ENCODE data around the gene MUC13.
A peak's percentile ranks its signal among the peaks of the same experiment; 100 is the strongest.

MUC13 gene

DNA sequence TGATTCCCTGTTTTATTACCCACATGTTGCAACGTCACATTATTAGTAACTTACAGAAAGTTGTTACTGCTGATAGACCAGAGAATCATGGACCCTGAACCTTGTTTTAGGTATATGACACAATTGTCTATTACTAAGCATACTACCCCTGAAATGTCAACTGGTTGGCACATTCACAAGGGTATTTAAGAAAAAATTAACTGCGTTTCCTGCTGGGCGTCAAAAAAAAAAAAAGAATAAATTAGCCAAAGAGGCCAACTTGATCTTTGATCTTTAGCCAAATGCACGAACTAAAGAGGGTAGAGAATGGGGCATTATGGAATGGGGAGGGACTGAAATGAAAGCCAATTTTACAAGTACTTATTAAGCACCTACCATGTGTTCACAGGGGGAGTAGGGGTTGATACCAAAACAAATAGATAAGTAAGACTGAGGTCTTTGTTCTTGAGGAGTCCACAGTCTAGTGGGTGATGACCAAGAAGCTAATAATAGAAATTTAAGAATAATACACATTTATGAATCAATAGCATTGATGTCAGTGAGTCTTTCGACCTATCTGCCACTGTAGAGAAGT lies 17.8 kb upstream of the MUC13 start:
- in situ Hi-C loops (cut with HindIII; ENCODE audit: low pct_ligation_motif_present, low pct_unique_long_range_greater_than_20kb, low sequenced_read_pairs), result no loop called here
- no peak for DNase-seq

DNA sequence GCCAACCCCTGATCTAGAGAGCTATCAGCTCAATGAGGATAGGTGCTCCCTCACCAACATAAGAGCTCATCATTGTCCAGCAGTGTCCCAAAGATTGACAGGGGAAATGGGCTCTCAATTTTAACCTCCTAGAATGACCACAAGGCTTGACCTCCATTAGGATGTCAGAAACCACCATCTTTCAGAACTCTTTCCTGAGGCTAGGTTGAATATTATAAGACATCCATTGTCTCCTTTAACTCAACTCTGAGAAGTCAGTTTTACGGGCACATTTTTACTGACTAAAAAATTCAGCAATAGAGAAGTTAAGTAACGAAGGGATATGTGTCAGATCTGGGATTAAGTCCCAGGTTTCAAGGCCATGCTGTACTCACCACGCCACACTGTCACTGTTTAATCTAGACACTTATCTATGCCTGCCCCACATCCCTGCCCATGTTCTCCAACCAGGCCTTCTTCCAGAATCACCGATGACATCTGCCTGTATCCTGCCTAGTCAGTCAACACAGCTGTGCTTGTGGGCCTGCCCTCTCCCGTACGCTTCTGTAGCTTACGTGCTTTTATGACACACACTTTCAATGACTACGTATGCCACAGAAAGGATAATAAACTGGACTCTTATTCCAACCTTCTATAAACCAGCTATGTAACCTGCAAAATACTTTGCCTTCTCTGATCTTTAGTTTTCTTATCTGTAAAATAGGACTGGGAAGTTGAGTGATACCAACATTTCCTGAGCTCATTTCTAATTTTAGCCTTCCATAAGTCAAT lies 17.1 kb upstream of the MUC13 start:
- in situ Hi-C loops (cut with HindIII; ENCODE audit: low pct_ligation_motif_present, low pct_unique_long_range_greater_than_20kb, low sequenced_read_pairs), result no loop called here
- DNase-seq, result no peak

DNA sequence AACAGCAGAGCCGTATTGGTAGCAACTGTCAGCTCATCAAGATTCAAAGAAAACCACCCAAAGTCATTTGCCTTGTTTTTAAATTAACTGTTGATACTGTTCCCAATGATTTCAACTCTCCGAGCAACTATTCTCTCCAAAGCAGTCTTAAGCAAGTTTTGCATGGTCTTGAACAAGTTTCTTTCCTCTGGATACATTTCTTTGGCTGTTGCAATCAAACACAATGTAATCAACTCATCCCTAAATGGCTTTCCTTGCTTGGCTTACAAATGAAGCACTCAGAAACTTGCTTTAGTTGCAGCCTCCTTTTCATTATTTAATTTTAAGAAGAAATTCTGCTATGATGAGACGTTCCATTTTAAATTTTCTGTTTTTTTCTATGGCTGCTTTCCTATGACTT lies 15.5 kb upstream of the MUC13 start:
- no peak for DNase-seq
- in situ Hi-C loops (cut with HindIII; ENCODE audit: low pct_ligation_motif_present, low pct_unique_long_range_greater_than_20kb, low sequenced_read_pairs), result no loop called here

DNA sequence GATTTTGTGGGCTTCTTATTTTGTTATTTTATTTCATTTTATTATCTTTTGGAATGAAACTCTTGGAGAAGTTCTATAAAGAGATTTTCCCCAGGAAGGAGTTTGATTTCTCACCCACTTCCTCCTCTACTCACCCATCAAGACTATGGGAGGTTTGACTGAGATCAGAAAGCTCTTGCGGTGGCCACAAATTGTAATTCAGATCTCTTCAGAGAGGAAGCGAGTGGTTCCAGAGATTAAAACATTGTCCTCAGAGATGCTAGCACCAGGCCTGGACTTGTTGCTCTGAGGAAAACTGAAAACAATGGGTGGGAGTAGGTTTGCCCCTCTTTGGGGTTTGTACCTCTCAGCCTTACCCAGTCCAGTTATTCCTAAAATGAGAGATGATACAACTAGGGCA lies 8.1 kb upstream of the MUC13 start:
- in situ Hi-C loops (cut with HindIII; ENCODE audit: low pct_ligation_motif_present, low pct_unique_long_range_greater_than_20kb, low sequenced_read_pairs), result no loop called here
- no peak for DNase-seq

DNA sequence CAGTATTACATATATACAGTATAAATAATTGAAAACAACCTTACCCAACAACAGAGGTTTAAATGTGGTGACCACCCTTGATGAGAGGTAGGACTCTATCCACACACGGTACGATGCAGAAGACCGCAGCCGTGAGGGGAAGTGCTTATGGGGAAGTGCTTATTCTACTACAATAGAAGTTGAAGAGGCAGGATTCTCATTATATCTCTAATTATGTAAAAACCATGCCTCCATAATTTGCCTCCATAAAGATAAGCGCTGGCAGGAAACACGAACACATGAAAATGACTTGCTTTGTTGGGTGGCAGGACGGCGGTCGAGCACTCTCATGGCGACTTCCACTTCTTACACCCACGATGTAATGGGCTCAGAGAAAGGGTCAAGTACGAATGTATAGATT lies 7.2 kb upstream of the MUC13 start:
- in situ Hi-C loops (cut with HindIII; ENCODE audit: low pct_ligation_motif_present, low pct_unique_long_range_greater_than_20kb, low sequenced_read_pairs), result no loop called here
- DNase-seq, result no peak

DNA sequence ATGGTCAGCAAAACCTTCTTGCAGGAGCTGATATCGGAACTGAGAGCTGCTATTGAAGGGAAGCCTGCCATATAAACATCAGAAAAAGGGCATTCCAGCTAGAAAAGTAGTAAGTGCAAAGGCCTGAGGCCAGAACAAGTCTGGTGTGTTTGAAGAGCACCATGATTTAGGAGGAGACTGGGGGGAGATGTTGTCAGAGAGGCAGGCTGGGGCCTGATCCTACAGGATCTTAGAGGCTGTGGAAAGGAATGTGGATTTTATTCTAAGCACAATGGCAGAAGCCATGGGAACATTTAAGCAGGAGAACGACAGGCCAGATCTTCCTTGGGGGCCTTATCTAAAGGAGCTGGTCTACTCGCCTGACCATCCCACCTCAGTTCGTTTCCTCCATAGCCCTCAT lies 5.1 kb upstream of the MUC13 start:
- in situ Hi-C loops (cut with HindIII; ENCODE audit: low pct_ligation_motif_present, low pct_unique_long_range_greater_than_20kb, low sequenced_read_pairs), result no loop called here
- no peak for DNase-seq

DNA sequence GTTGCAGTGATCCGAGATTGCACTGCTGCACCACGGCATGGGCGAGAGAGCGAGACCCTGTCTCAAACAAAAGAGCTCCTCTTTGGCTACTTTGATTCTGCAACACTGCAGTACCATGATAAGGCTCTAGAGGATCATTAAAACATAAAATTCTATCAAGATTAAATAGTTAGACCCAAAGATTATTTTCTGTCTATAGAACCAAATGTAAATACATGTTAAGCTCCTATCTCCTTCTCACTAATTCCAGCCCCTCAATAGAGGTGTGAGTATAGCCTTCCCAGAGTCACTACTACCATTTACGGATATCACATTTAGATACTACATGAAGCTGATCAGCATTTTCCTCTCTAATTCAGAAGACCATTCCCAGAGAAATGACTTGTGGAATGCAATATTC lies 4.3 kb upstream of the MUC13 start:
- in situ Hi-C loops (cut with HindIII; ENCODE audit: low pct_ligation_motif_present, low pct_unique_long_range_greater_than_20kb, low sequenced_read_pairs), result no loop called here
- DNase-seq, result no peak

DNA sequence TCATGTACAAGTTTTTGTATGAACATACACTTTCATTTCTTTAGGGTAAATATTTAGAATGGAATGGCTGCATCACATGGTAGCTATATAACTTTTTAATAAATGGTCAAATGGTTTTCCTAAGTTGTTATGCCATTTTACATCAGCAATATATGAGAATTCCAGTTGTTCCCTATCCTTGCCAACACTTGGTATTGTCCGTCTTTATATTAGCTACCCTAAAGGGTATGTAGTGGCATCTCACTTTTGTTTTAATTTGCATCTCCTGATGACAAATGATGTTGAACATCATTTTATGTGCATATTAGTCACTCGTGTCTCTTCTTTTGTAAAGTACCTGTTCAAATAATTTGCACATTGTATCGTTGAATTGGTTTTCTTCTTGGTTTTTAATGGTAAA lies 2.5 kb upstream of the MUC13 start:
- no peak for DNase-seq
- in situ Hi-C loops (cut with HindIII; ENCODE audit: low pct_ligation_motif_present, low pct_unique_long_range_greater_than_20kb, low sequenced_read_pairs), result no loop called here

DNA sequence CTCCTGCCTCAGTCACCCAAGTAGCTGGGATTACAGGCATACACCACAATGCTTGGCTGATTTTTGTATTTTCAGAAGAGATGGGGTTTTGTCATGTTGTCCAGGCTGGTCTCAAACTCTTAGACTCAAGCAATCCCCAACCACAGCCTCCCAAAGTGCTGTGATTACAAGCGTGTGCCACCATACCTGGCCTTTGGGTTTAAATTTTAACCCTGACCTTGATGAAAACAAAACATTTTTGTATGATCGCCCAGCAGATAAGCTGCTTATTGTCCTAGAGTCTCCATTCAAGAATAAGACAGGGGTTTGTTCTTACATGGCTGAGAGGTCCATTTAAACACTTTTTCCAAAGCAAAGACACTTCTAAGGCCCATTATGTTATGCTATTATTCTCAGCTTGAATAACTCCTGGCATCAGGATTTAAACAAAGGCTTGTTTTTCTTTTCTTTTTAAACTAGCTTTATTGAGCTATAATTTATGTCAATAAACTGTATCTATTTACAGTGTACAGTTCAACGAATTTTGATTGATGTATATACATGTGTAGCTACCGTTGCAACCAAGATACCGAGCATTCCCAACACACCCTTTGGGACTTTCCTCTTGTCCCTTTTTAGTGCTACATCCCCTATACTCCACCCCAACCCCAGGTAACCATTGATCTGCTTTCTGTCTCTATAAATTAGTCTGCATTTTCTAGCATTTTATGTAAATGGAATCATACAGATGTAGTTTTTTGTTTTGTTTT lies 1.4 kb upstream of the MUC13 start:
- DNase-seq, result no peak
- in situ Hi-C loops (cut with HindIII; ENCODE audit: low pct_ligation_motif_present, low pct_unique_long_range_greater_than_20kb, low sequenced_read_pairs), result no loop called here

DNA sequence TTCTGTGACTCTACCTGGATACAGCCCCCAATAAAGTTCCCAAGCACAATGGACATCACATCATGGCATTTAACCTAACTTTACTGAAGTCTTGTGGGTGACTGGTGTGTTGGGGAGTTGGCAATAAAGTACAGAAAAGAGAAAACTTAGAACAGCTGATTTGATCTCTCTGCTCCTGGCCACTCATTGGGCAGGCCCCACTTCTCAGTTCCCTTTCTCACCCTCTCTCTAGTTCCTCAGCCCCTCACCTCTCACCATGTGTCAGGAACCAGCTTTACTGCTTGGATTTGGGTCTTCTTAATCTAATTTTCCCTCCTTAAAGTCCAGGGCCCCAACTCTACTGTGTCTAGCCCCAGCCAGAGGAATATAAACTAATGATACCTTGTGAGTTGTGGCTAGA lies 713 bp upstream of the MUC13 start:
- DNase-seq, result no peak
- in situ Hi-C loops (cut with HindIII; ENCODE audit: low pct_ligation_motif_present, low pct_unique_long_range_greater_than_20kb, low sequenced_read_pairs), result no loop called here

DNA sequence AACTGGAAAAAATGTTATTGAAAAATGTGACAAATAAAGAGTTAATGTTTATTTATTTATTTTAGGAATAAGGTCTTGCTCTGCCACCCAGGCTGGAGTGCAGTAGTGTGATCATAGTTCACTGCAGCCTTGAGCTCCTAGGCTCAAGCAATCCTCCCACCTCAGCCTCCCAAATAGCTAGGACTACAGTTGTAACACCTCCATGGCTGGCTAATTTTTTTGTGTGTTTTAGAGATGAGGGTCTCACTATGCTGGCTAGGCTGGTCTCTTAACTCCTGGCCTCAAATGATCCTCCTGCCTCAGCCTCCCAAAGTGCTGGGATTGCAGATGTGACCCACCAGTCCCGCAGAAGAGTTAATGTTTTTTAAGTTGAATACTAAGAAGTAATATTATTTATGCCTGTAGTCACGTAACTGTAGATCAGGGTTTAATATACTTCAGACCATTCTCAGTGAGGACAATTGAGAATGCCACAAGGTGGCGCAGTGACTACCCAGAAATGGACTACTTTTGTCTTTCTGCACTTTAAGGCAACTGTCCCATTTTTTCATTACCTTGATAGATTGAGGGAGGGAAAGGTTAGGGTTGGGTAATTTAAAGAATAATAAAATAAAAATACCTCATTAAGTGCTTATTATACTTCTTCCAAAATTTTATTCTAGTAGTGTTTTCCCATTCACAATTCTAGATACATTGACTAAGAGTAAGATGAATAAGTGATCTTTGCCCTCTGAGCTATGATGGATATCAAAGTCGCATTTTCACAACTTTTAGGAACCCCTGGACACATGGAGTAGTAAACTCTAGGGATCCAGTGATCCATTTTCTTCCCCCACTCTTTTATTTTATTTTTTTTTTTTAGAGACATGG lies 6.0 kb downstream of the MUC13 start:
- in situ Hi-C loops (cut with HindIII; ENCODE audit: low pct_ligation_motif_present, low pct_unique_long_range_greater_than_20kb, low sequenced_read_pairs), result no loop called here

DNA sequence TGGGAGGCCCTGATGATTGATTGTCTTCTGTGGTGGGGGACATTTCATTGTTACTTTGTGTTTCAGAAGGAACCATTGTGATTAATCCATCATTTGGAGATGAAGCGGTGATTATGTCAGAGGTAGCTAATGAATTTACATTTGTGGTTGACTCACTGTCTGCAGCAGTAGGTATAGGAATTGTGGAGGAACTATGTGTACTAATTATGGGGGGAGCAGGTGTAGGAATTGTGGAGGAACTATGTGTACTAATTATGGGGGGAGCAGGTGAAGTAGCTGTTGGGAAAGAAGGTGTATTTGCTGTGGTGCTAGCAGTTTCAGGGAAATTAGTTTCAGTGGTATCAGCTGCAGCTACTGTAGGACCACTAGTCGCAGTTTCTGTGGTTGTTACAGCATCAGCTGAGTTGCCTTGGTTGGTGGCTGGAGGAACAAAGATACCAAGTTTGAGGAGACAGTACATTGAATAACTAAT lies 6.9 kb downstream of the MUC13 start:
- in situ Hi-C loops (cut with HindIII; ENCODE audit: low pct_ligation_motif_present, low pct_unique_long_range_greater_than_20kb, low sequenced_read_pairs), result no loop called here
- no peak for DNase-seq

More for the DNA sequence above, 6.0 kb downstream of the MUC13 start:
- peak; percentile 65 for DNase-seq

DNA sequence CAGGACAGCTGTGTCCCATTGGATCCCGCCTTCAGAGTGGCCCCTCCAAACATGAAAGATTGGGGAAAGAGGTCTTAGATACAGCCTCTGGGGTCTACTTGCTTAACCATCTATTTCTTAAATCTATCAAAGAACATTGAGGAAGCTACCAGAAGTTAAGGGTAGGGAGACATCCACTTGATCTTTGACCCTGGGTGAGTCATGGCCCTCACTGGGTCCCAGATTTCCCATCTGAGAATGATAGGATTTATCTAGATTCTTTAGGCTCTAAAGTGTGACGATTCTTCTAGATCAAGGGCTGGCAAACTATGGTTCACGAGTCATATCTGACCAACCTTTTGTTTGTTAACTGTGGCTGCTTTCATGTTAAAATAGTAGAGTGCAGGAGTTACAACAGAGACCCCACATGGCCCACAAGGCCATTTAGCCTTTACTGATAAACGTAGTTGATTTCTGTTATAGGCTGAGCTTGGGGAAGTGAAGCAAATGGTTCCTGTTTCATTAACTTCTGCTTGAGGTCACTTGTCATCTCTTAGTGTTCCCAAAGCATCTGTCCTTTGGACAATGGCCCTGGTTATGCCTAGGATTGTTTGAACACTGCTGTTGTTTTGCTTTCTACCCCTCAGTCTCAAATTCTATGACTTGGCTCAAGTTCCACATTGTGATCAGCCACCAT lies 8.0 kb downstream of the MUC13 start:
- in situ Hi-C loops (cut with HindIII; ENCODE audit: low pct_ligation_motif_present, low pct_unique_long_range_greater_than_20kb, low sequenced_read_pairs), result no loop called here
- DNase-seq, result no peak

DNA sequence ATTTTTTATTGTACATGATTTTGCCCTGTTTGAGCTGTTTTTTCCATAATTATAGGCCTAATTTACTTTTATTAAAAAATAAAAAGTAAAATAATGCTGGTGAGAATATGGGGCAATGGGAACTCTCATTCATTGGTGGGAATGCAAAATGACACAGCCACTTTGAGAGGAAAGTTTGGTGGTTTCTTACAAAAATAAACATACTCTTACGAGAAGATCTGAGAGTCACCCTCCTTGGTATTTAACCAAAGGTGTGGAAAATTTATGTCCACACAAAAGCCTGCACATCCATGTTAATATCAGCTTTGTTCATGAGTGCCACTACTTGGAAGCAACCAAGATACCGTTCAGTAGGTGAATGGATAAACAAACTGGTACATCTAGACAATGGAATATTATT lies 9.8 kb downstream of the MUC13 start:
- DNase-seq, result no peak
- in situ Hi-C loops (cut with HindIII; ENCODE audit: low pct_ligation_motif_present, low pct_unique_long_range_greater_than_20kb, low sequenced_read_pairs), result no loop called here

DNA sequence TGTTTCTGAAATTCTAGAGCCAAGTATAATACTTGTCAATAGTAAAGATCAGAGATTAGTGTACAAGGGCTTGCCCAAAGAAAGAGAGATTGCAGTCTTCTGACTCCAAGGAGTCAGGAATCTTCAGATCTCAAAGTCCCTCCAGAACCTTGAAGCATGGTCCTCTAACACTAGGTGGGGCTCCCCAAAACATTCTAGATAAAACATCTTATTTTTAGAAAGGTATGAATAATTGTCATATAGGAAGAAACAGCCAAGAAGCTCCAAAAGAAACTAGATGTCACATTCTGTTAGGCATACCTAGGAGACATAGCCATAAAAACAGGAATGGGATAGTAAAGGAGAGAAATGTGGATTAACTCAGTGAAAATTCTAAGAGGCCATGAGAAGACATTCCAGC lies 10.7 kb downstream of the MUC13 start:
- in situ Hi-C loops (cut with HindIII; ENCODE audit: low pct_ligation_motif_present, low pct_unique_long_range_greater_than_20kb, low sequenced_read_pairs), result no loop called here
- DNase-seq, result no peak

DNA sequence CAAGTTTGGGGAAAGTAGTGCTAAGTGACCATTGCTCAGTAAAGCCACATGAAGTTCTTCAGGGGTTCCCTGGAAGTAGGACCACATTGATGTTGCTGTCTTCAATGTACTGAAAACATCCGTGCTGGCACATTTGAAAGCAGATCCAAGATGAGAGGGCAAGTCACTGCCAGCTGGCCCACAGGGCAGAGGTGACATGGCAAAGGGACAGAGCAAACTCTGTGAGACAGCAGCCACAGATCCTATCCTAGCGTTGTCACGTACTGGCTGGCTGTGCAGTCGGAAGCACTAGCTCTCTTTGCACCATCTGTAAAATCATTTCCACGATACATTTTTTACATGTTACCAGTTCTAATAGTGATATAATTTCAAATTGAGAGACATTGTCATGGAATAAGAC lies 13.8 kb downstream of the MUC13 start:
- in situ Hi-C loops (cut with HindIII; ENCODE audit: low pct_ligation_motif_present, low pct_unique_long_range_greater_than_20kb, low sequenced_read_pairs), result no loop called here
- no peak for DNase-seq

DNA sequence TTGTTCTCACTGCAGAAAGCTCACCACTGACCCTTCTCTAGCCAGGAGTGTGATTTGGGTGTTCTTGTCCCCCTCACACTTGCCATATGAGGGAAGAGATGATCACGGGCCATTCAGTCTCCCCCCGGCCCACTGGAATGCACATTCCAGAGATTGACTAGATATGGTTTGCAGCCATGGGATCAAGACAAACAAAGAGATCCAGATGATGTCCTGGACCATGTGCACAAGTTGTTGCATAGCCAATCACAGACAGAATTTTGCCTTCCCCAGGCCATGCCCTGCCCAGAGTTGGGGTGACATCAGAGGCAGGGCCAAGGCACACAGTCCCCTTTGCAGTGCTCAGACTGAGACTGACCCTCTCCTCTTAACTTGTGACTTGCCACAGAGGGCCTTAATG lies 14.8 kb downstream of the MUC13 start:
- in situ Hi-C loops (cut with HindIII; ENCODE audit: low pct_ligation_motif_present, low pct_unique_long_range_greater_than_20kb, low sequenced_read_pairs), result no loop called here
- no peak for DNase-seq

DNA sequence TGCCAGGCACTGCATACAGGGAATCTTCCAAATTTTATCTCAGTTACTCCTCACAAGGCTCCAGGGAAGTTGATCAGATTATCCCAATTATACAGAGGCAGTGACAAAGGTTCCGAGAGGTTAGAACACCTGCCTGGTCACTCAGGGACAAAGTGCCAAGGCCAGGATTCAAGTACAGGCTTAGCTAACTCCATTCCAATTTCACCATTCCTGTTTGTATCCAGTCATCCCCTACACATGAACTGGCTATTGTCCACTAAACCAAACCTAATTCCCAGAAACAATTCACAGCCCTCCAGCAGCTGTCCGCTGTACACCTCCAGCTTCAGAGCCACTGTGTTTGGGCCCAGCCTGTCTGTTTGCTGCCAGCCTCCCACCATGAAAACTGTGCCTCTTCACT lies 16.0 kb downstream of the MUC13 start:
- DNase-seq, result no peak
- in situ Hi-C loops (cut with HindIII; ENCODE audit: low pct_ligation_motif_present, low pct_unique_long_range_greater_than_20kb, low sequenced_read_pairs), result no loop called here
